Measurements from ENCODE around the gene WNT7B.

The WNT7B gene

GRCh38 chr22:45906946-45907345 is 70.0 kb downstream of the WNT7B start:
- no peak for DNase-seq (ENCODE audit: low read depth in 2 of 2)

- no peak for DNase-seq (ENCODE audit: low read depth in 2 of 2)
Measured at GRCh38 chr22:45905924-45906865, 70.8 kb downstream of the WNT7B start.

GRCh38 chr22:45905326-45905923 is 71.5 kb downstream of the WNT7B start:
- DNase-seq (ENCODE audit: low read depth in 2 of 2): no peak

DNA sequence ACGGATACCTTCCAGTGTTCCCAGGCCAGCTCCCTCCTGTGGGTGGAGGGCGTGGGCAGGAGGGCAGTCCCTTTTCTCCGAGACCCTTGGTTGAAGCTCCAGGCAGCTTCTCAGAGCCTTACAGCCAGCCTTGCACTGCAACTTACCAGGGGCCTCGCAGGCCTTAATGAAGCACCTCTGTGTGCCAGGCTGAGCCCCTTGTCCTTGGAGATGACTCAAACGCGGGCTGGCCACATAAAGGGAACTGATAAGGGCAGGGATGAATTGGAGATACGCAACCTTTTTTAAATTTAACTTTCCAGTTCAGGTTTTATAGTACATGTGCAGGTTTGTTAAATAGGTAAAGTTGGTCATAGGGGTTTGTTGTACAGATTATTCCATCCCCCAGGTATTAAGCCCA is 72.7 kb downstream of the WNT7B start:
- no peak for DNase-seq (ENCODE audit: low read depth in 2 of 2)

GRCh38 chr22:45903355-45904135 is 73.4 kb downstream of the WNT7B start:
- DNase-seq (ENCODE audit: low read depth in 2 of 2): no peak

DNA sequence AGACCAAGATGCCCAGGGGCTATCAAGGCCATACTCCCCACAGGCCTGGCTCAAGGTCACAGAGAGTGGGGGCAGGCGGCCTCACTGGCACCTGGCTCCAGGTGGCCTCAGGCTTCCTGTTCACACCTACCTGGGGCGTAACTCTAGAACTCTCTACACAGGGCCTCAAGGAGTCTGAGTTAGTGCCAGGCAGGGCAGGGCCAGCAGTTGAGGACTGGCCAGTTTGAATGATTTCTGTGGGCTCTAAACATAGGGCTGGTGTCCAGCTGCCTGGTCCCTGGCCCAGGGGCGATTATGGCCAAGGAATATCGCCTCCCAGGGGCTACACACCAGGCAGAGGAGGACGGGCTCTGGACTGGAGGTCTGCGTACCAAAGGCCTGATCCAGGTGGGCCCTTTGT is 79.2 kb downstream of the WNT7B start:
- no peak for DNase-seq (ENCODE audit: low read depth in 2 of 2)

DNA sequence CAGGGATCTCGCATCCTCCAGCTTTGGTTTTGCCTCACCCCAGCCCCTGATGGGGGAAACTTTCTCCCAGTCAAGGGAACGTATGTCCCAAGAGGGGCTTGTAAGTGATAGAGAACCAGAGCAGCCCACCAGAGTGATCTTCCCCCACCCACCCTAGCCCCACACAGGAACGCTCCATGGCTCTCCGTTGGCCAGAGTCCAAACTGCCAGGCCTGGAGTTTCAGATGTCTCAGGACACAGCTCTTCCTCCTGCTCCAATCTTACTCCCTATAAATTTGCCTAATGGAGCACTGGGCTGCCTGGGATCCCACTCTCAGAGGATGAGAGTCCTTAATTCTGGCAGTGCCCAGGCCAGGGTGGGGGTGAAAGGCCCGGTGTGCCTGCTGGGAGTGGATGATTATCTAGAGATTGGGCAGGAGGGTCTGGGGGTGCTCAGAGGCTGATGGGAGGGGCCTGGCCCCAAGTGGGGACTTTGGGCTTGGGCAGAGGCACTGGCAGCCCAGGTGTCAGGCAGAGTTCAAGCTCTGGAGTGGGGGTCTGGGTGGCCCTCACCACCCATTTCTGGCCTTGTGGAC is 79.9 kb downstream of the WNT7B start:
- no peak for DNase-seq (ENCODE audit: low read depth in 2 of 2)

GRCh38 chr22:45896153-45896951 is 80.6 kb downstream of the WNT7B start:
- no peak for DNase-seq (ENCODE audit: low read depth in 2 of 2)

- DNase-seq (ENCODE audit: low read depth in 2 of 2): no peak
Measured at GRCh38 chr22:45895436-45896152, 81.4 kb downstream of the WNT7B start.

DNA sequence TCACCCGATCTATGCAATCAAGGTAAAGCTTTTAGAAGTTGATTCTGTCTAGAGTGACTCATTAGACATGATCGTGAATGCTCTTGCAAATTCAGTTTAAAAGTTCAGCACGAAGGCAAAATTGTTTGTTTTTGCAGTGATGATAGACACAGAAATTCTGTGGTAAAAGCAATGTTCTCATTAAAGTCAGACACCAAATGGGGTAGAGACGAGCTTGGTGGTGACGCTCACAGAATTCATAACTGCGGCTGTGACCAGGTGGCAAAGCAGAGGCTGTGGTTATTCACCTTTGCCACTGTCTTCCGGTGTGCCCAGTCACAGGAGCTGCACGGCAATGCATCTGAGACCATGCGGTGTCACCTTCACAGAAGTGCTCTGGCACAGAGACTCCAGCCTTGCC is 83.4 kb downstream of the WNT7B start:
- DNase-seq (ENCODE audit: low read depth in 2 of 2): no peak

- no peak for DNase-seq (ENCODE audit: low read depth in 2 of 2)
Measured at GRCh38 chr22:45892681-45893461, 84.1 kb downstream of the WNT7B start.

DNA sequence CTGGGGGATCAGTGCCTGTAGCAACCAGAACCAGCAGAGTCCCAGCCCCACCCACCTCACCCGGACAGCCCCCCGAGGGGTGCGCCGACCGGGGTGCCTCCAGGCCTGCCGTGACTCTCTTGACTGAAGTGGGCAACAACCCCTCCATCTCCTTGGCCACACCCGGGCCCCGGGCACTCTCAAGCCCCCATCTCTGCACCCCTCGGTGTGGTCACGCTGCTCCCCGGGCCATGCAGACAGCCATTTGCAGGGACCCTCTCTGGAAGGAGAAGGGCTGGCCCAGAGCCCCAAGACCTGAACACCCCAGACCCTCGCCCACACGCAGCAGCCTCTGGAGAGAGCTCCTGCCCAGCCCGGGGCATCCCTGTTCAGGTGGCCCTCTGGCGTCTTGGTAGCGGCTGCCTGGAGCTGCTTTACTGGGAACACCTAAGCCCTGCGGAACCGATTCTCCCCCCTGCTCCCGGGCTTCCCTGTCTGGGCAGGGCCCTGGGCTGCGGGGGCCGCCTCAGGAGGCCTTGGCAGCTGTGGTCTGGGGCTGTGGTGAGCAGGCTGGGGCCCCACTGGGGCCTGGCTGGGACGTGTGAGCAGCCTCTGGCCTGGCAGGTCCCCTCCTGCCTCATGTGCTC is 84.9 kb downstream of the WNT7B start:
- no peak for DNase-seq (ENCODE audit: low read depth in 2 of 2)

GRCh38 chr22:45891471-45891995 is 85.4 kb downstream of the WNT7B start:
- DNase-seq (ENCODE audit: low read depth in 2 of 2): no peak

GRCh38 chr22:45891021-45891421 is 85.9 kb downstream of the WNT7B start:
- no peak for DNase-seq (ENCODE audit: low read depth in 2 of 2)

GRCh38 chr22:45890351-45890635 is 86.7 kb downstream of the WNT7B start:
- no peak for DNase-seq (ENCODE audit: low read depth in 2 of 2)

GRCh38 chr22:45889539-45890350 is 87.2 kb downstream of the WNT7B start:
- no peak for DNase-seq (ENCODE audit: low read depth in 2 of 2)

DNA sequence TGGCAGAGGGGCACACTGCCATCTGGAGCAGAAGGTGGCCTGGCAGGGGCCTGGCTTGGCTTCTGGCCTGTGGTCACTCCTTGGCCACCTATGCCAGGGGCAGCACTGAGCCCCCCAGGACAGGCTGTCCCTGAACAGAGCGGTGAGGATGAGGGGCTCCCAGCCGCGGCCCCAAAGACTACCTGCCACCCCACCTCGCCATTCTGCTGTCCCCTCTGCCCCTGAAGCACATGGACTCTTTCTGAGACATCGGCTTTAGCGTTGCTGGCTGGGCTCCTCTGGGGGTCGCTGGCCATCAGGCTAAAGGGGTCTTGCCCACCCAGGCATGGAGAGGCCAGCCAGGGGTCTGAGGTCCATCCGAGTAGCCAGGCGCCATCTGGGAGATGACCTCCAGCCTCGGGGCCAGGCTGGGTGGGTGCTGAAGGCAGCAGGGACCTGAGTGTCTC is 87.8 kb downstream of the WNT7B start:
- no peak for DNase-seq (ENCODE audit: low read depth in 2 of 2)
